ENCODE results near the gene MGLL.

DNA sequence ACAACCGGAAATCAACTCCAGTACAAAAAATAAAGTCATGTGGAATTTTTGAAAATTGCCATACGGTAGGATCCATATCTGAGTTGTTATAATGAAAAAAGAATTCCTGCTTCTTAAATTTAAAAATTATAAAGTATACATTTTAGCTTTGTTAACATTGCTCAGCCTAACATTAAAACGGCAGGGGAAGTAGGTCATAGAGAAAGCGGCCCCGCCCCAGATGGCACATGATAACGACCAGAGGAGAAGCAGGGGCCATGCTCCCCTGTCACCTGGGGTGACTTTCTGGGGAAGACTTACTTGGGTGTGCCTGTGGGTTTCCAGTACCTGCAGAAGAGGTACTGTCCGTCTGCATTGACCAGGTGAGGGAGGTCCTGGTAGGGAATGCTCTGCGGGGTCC, 921 bp downstream of the MGLL start:
- TF ChIP-seq, protein P1, sequence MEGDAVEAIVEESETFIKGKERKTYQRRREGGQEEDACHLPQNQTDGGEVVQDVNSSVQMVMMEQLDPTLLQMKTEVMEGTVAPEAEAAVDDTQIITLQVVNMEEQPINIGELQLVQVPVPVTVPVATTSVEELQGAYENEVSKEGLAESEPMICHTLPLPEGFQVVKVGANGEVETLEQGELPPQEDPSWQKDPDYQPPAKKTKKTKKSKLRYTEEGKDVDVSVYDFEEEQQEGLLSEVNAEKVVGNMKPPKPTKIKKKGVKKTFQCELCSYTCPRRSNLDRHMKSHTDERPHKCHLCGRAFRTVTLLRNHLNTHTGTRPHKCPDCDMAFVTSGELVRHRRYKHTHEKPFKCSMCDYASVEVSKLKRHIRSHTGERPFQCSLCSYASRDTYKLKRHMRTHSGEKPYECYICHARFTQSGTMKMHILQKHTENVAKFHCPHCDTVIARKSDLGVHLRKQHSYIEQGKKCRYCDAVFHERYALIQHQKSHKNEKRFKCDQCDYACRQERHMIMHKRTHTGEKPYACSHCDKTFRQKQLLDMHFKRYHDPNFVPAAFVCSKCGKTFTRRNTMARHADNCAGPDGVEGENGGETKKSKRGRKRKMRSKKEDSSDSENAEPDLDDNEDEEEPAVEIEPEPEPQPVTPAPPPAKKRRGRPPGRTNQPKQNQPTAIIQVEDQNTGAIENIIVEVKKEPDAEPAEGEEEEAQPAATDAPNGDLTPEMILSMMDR (IDR thresholded peaks at IDR 0.05), result no peak
- no peak for TF ChIP-seq POLR2AphosphoS5 (IDR thresholded peaks at IDR 0.05)

Measured in suprapubic skin (tissue), 3 donors.